ENCODE results near the gene ARID5B. TPM values are rescaled to one million over a fixed set of nuclear protein-coding genes. Genes with fewer than 3 reads are reported as not detected.

The ARID5B gene
- total RNA-seq, 1 experiment from 2014 or later: 0.04 TPM

DNA sequence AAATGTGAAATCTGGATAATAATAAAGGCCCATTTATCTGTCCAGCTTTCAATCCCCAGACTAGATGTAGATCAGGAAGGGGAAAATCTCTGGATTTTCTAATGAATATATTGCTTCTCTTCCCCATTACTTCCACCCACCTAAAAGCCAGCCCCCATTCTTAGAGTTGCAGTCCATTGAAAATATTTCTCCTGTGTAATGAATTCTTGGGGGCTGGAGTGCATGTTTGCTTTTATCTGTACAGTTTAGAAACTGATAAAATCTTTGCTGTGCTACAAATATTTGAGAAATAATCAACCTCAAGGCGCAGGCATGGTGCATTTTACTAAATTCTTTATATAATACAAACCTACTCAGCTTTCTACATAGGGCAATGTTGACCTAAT lies 180.8 kb downstream of the ARID5B start:
- Histone ChIP-seq H3K18ac (ENCODE audit: insufficient read length, low read depth, low read length) (no peak overlapping the region), H4K5ac (ENCODE audit: insufficient read length, low read depth, low read length) (no peak overlapping the region), H2BK20ac (ENCODE audit: low read depth, low read length, poor library complexity, severe bottlenecking) (no peak overlapping the region), H3K27me3 (ENCODE audit: insufficient read depth, low read length) (no peaks in the 10 kb centered on the region), H3K56ac (ENCODE audit: insufficient read length, low read depth, low read length) (no peak overlapping the region), H3K4me2 (ENCODE audit: insufficient read depth, insufficient read length, low read length) (no peak overlapping the region), H2AK5ac (ENCODE audit: insufficient read length, low read length) (no peak overlapping the region), H2BK120ac (ENCODE audit: low read depth, low read length, poor library complexity, severe bottlenecking) (no peak overlapping the region), H3T11ph (ENCODE audit: low read length) (no peak overlapping the region), H3K14ac (ENCODE audit: insufficient read depth, low read length) (no peak overlapping the region), H3K27ac (ENCODE audit: insufficient read length, low read depth, low read length) (no peak overlapping the region), H2BK15ac (ENCODE audit: low read depth, low read length) (no peak overlapping the region), H3K79me2 (ENCODE audit: insufficient read depth, low read length) (no peaks in the 10 kb centered on the region), H3K9ac (ENCODE audit: extremely low read depth, insufficient read length, low read length) (no peak overlapping the region), H4K8ac (replicated peaks; ENCODE audit: insufficient read length, low read depth, low read length) (no peak overlapping the region), H3K4me1 (ENCODE audit: insufficient read depth, low read length) (no peaks in the 10 kb centered on the region), H2BK12ac (ENCODE audit: insufficient read length, low read depth, low read length) (no peak overlapping the region), H2AFZ (ENCODE audit: low read length) (no peak overlapping the region), H2BK5ac (ENCODE audit: insufficient read length, low read length) (no peak overlapping the region), H3K23me2 (ENCODE audit: insufficient read length, low read depth, low read length, poor library complexity, severe bottlenecking) (no peaks in the 10 kb centered on the region), H4K20me1 (ENCODE audit: control insufficient read depth, insufficient read depth, insufficient read length) (no peaks in the 10 kb centered on the region), H3K4ac (ENCODE audit: low read depth, low read length) (no peak overlapping the region), H4K91ac (ENCODE audit: insufficient read length, low read depth, low read length) (no peak overlapping the region), H3K23ac (ENCODE audit: insufficient read length, low read depth, low read length) (no peak overlapping the region), H3K9me3 (ENCODE audit: control insufficient read depth, low read depth, low read length) (no peaks in the 10 kb centered on the region), H3K79me1 (ENCODE audit: insufficient read depth, low read depth, low read length, poor library complexity, severe bottlenecking) (no peaks in the 10 kb centered on the region)
- H3K27ac Mint-ChIP-seq: no peak overlapping the region
- WGBS (ENCODE audit: extremely low coverage, insufficient read length, low lambda C conversion rate): no CpG with 5 or more reads among the region's 1 CpG
- H3K9me3 Mint-ChIP-seq: no peaks in the 10 kb centered on the region
- H3K27me3 Mint-ChIP-seq (ENCODE audit: low read depth): no peaks in the 10 kb centered on the region
- no peak for DNase-seq
- TF ChIP-seq CTCF (conservative IDR thresholded peaks at IDR 0.05): no peak
- no peaks in the 10 kb centered on the region for H3K4me1 Mint-ChIP-seq
- no peak overlapping the region for H3K4me3 Mint-ChIP-seq
- H3K36me3 Mint-ChIP-seq (ENCODE audit: insufficient read depth in 1 of 3, low read depth in 3 of 3): no peaks in the 10 kb centered on the region
